ENCODE data around the gene MINDY4B. TPM values are rescaled to one million over a fixed set of nuclear protein-coding genes. Genes with fewer than 3 reads are reported as not detected.
"Not testable (repeated sequence)": the region's sequence is repeated elsewhere in the genome, so short reads cannot be mapped to it uniquely, and the experiment has no call there.

Gene MINDY4B
- total RNA-seq, 1 donor from 2014 or later: not detected

GRCh38 chr3:150861851-150862250 lies 43.4 kb downstream of the MINDY4B start:
- H3K4me1 Mint-ChIP-seq: peaks cover 5% of the 10 kb centered on the region
- no peak for DNase-seq (ENCODE audit: low read depth, low spot score)
- TF ChIP-seq, protein P1, sequence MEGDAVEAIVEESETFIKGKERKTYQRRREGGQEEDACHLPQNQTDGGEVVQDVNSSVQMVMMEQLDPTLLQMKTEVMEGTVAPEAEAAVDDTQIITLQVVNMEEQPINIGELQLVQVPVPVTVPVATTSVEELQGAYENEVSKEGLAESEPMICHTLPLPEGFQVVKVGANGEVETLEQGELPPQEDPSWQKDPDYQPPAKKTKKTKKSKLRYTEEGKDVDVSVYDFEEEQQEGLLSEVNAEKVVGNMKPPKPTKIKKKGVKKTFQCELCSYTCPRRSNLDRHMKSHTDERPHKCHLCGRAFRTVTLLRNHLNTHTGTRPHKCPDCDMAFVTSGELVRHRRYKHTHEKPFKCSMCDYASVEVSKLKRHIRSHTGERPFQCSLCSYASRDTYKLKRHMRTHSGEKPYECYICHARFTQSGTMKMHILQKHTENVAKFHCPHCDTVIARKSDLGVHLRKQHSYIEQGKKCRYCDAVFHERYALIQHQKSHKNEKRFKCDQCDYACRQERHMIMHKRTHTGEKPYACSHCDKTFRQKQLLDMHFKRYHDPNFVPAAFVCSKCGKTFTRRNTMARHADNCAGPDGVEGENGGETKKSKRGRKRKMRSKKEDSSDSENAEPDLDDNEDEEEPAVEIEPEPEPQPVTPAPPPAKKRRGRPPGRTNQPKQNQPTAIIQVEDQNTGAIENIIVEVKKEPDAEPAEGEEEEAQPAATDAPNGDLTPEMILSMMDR (conservative IDR thresholded peaks at IDR 0.05): no peak
- no peak overlapping the region for H3K27ac Mint-ChIP-seq (ENCODE audit: unreplicated experiment)
- H3K4me3 Mint-ChIP-seq: no peak overlapping the region
- H3K9me3 Mint-ChIP-seq: no peaks in the 10 kb centered on the region
- H3K27me3 Mint-ChIP-seq (ENCODE audit: low read depth): no peaks in the 10 kb centered on the region
- H3K36me3 Mint-ChIP-seq (ENCODE audit: low read depth): no peaks in the 10 kb centered on the region

DNA sequence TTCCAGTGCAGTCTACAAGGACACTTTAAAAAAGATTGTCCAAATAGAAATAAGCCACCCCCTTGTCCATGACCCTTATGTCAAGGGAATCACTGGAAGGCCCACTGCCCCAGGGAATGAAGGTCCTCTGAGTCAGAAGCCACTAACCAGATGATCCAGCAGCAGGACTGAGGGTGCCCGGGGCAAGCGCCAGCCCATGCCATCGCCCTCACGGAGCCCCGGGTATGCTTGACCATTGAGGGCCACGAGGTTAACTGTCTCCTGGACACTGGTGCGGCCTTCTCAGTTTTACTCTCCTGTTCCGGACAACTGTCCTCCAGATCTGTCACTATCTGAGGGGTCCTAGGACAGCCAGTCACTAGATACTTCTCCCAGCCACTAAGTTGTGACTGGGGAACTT lies 47.3 kb downstream of the MINDY4B start:
- not testable (repeated sequence) for H3K4me1 Mint-ChIP-seq; DNase-seq (ENCODE audit: low read depth, low spot score); H3K9me3 Mint-ChIP-seq; H3K4me3 Mint-ChIP-seq; H3K27ac Mint-ChIP-seq (ENCODE audit: unreplicated experiment); H3K36me3 Mint-ChIP-seq (ENCODE audit: low read depth); H3K27me3 Mint-ChIP-seq (ENCODE audit: low read depth)

- Mint-ChIP-seq H3K36me3 (ENCODE audit: low read depth) (peaks cover 11% of the 10 kb centered on the region), H3K27me3 (ENCODE audit: low read depth) (no peaks in the 10 kb centered on the region), H3K4me1 (no peaks in the 10 kb centered on the region), H3K9me3 (peaks cover 17% of the 10 kb centered on the region), H3K27ac (ENCODE audit: unreplicated experiment) (no peak overlapping the region), H3K4me3 (no peak overlapping the region)
- DNase-seq (ENCODE audit: low read depth, low spot score): no peak
- TF ChIP-seq, protein P1 (conservative IDR thresholded peaks at IDR 0.05): no peak
Measured at GRCh38 chr3:150850191-150850590, 55.0 kb downstream of the MINDY4B start.

GRCh38 chr3:150848864-150849263 lies 56.4 kb downstream of the MINDY4B start:
- TF ChIP-seq, protein P1 (conservative IDR thresholded peaks at IDR 0.05): no peak
- Mint-ChIP-seq H3K9me3 (peaks cover 14% of the 10 kb centered on the region), H3K4me1 (no peaks in the 10 kb centered on the region), H3K36me3 (ENCODE audit: low read depth) (peaks cover 9% of the 10 kb centered on the region), H3K4me3 (no peak overlapping the region), H3K27me3 (ENCODE audit: low read depth) (no peaks in the 10 kb centered on the region), H3K27ac (ENCODE audit: unreplicated experiment) (no peak overlapping the region)
- DNase-seq (ENCODE audit: low read depth, low spot score): no peak

DNA sequence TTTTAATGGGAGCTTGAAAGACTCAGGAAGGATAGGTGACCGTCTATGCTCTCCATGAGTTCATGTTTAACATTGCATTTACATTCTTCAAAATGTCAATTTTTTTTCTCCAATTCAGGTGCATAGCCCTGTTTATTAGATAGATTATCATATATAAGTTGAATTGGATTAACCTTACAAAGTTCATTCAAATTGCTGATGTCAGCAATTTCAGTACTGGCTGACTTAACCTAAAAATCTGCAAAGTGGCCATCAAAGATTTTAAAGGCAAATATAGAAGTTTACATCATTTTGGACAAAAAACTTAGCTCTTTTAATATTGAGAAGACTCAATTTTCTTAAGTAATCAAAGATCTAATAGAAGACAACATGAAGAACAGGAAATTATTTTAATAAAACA lies 57.8 kb downstream of the MINDY4B start:
- H3K27ac Mint-ChIP-seq (ENCODE audit: unreplicated experiment): no peak overlapping the region
- no peaks in the 10 kb centered on the region for H3K4me1 Mint-ChIP-seq
- peaks cover 6% of the 10 kb centered on the region for H3K36me3 Mint-ChIP-seq (ENCODE audit: low read depth)
- DNase-seq (ENCODE audit: low read depth, low spot score): no peak
- no peaks in the 10 kb centered on the region for H3K27me3 Mint-ChIP-seq (ENCODE audit: low read depth)
- H3K9me3 Mint-ChIP-seq: peaks cover 9% of the 10 kb centered on the region
- no peak overlapping the region for H3K4me3 Mint-ChIP-seq
- TF ChIP-seq, protein P1 (conservative IDR thresholded peaks at IDR 0.05): no peak

DNA sequence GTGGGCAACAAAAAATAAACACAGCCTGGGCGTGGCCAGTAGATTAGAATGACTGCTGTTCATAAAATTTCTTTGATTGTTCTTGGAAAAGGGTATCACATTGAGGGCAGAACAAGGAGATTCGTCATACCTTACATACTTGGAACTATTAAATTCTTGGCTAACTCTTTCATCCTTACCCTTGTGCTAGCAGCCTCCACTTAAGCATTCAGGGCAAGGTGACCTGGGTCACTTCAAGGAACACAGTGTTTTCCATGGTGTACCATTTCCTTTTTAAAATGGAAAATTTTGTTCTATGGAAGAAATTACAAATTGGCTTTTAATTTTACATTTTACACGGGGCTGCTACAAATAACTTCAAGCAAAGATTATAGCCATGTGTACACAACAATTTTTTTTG lies 60.8 kb downstream of the MINDY4B start:
- H3K9me3 Mint-ChIP-seq: peaks cover 3% of the 10 kb centered on the region
- no peaks in the 10 kb centered on the region for H3K4me1 Mint-ChIP-seq
- TF ChIP-seq, protein P1 (conservative IDR thresholded peaks at IDR 0.05): no peak
- H3K36me3 Mint-ChIP-seq (ENCODE audit: low read depth): peaks cover under 1% of the 10 kb centered on the region
- H3K4me3 Mint-ChIP-seq: no peak overlapping the region
- no peak overlapping the region for H3K27ac Mint-ChIP-seq (ENCODE audit: unreplicated experiment)
- no peak for DNase-seq (ENCODE audit: low read depth, low spot score)
- H3K27me3 Mint-ChIP-seq (ENCODE audit: low read depth): peaks cover 2% of the 10 kb centered on the region

Measured in neural crest cell (in vitro differentiated cells).